Measurements from ENCODE around the gene ZDHHC18.
A peak's percentile ranks its signal among the peaks of the same experiment; 100 is the strongest.

The ZDHHC18 gene

DNA sequence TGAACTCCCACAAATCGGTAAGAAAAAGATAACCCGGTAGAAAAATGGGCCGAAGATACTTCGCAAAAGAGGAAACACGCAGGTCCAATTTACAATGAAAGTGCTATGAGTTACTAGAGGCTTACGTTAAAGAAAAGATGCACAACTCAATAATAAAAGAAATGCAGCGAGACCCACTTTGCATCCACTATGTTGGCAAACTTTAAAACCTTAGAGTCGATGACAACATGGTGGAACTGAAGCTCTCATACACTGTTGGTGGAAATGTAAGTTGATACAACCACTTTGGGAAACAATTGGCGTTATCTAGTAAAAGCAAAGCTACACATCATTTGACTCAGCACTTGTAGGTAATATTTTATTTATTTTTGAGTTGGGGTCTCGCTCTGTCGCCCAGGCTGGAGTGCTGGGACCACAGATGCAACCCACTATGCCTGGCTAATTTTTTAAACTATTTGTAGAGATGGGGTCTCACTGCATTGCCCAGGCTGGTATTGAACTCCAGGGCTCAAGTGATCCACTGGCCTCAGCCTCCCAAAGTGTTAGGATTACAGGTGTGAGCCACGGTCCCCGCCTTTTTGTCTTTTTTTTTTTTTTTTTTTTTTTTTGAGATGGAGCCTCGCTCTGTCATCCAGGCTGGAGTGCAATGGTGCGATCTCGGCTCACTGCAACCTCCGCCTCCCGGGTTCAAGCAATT is 74.5 kb downstream of the ZDHHC18 start:
- H3K27ac ChIP-seq (ENCODE audit: extremely low read depth, low read depth, low read length), result peak overlapping the region; percentile 56
- TF ChIP-seq, protein P1, sequence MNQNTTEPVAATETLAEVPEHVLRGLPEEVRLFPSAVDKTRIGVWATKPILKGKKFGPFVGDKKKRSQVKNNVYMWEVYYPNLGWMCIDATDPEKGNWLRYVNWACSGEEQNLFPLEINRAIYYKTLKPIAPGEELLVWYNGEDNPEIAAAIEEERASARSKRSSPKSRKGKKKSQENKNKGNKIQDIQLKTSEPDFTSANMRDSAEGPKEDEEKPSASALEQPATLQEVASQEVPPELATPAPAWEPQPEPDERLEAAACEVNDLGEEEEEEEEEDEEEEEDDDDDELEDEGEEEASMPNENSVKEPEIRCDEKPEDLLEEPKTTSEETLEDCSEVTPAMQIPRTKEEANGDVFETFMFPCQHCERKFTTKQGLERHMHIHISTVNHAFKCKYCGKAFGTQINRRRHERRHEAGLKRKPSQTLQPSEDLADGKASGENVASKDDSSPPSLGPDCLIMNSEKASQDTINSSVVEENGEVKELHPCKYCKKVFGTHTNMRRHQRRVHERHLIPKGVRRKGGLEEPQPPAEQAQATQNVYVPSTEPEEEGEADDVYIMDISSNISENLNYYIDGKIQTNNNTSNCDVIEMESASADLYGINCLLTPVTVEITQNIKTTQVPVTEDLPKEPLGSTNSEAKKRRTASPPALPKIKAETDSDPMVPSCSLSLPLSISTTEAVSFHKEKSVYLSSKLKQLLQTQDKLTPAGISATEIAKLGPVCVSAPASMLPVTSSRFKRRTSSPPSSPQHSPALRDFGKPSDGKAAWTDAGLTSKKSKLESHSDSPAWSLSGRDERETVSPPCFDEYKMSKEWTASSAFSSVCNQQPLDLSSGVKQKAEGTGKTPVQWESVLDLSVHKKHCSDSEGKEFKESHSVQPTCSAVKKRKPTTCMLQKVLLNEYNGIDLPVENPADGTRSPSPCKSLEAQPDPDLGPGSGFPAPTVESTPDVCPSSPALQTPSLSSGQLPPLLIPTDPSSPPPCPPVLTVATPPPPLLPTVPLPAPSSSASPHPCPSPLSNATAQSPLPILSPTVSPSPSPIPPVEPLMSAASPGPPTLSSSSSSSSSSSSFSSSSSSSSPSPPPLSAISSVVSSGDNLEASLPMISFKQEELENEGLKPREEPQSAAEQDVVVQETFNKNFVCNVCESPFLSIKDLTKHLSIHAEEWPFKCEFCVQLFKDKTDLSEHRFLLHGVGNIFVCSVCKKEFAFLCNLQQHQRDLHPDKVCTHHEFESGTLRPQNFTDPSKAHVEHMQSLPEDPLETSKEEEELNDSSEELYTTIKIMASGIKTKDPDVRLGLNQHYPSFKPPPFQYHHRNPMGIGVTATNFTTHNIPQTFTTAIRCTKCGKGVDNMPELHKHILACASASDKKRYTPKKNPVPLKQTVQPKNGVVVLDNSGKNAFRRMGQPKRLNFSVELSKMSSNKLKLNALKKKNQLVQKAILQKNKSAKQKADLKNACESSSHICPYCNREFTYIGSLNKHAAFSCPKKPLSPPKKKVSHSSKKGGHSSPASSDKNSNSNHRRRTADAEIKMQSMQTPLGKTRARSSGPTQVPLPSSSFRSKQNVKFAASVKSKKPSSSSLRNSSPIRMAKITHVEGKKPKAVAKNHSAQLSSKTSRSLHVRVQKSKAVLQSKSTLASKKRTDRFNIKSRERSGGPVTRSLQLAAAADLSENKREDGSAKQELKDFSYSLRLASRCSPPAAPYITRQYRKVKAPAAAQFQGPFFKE (tag by site-specific recombination; IDR thresholded peaks at IDR 0.05; ENCODE audit: borderline replicate concordance), result no peak
- peak; percentile 85 for TF ChIP-seq ZNF121 (tag by site-specific recombination; IDR thresholded peaks at IDR 0.05)

More for the DNA sequence above, 74.5 kb downstream of the ZDHHC18 start:
- H3K36me3 ChIP-seq (ENCODE audit: control insufficient read depth in 2 of 2, insufficient read depth in 1 of 2, low read length in 2 of 2), result peaks cover 3 to 27% of the 10 kb centered on the region in 2 experiments; a peak in 2 of 3 replicates
- no peaks in the 10 kb centered on the region for H3K9me3 ChIP-seq (ENCODE audit: control insufficient read depth, insufficient read depth, low read depth, low read length)
- ChIA-PET POLR2A (interaction anchor here (0.7 to 3.0 kb wide), 15 partner anchors 8 to 178 kb away, joined by 3 to 53 read pairs (median 4); partner anchors contain the start of genes GPN2, NR0B2, NUDC and ZDHHC18), CTCF (interaction anchor here (0.6 to 1.4 kb wide), 4 partner anchors 14 to 1026 kb away, joined by 3 to 5 read pairs (median 4); no protein-coding TSS in a partner anchor)
- peak overlapping the region; percentile 99 for H3K4me3 ChIP-seq (ENCODE audit: low read depth, low read length)
- H3K4me1 ChIP-seq (ENCODE audit: control insufficient read depth, insufficient read depth, low read length), result 0 out of 2 replicates have a peak, but pooled peaks cover 4% of the 10 kb centered on the region

Data from HEK293 (cell line).